Neural progenitor cell (in vitro differentiated cells): ENCODE results near the gene POM121L2.

Source experiments
- CTCF ChIP-seq: fragments of 200-600 bp; sonication (generic); IDR thresholded peaks from 2 replicates; pipeline ENCODE4 v1.5.1; 2017; ENCODE audit warnings: antibody characterized with exemption, mild to moderate bottlenecking
- EZH2 ChIP-seq: fragments of 200-600 bp; sonication (generic); IDR thresholded peaks from 2 replicates; pipeline ENCODE4 v1.6.1; 2017; ENCODE audit warnings: antibody characterized with exemption, mild to moderate bottlenecking, moderate library complexity

DNA sequence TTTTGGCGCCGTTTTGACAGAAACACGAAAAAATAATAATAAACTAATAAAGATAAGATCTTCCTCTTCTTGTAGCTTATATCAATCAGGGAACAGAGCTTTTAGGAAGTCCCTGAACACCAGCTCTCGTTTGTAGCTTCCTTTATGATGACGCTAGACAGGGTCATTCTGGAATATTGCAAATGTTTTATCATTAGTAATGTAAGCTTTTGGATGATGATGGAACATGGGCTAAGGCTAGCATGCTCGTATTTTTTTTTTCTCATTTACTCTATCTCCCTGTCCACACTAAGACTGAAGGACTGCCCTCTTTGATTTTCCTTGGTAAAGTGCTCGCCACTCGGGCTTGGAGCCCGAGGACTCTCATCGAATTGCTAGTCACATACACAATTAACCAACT is 22.1 kb upstream of the POM121L2 start:
- no peak for TF ChIP-seq EZH2
- no peak for TF ChIP-seq CTCF
